ENCODE data around the gene NTM.

Gene NTM

DNA sequence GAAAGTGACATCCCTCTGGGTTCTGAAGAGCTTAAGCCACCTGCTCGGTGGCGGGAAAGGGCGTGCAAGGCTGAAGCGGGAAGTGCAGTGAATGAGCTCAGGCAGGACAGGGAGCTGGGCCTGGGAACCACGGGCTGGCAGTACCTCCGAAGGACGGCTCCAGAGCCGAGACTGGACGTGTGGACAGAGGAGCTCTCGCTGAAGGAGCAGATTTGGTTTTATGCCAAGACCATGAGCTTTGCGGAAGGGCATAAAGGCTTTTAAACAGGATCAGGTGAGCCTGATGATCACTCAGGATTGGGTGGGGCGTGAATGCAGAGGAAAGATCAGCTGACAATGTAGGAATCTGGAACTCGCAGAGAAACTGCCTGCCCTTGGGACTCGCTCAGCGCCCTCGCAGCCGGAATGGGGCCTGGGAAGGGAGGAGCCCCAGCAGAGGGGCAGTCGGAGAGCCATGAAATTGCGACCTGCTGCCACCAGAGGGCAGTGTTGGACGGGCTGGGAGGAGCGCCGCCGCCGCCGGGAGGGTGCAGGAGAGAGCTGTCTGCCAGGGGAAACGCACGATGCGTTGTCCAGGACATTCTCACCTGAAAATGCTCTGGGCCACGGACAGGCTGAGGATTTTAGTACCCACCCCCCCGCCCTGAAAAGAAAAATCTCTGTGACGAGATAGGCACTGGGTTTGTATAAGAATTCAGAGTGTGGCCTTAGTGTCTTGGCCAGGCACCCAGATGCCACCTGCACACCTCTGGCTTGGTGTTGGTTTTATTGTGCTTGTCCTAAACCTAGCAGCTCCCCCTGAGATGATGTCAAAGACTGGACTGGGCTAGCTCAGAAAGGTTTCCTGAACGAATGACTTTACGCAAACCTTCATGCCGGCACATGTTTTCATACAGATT lies 324.4 kb downstream of the NTM start:
- DNase-seq = no peak

DNA sequence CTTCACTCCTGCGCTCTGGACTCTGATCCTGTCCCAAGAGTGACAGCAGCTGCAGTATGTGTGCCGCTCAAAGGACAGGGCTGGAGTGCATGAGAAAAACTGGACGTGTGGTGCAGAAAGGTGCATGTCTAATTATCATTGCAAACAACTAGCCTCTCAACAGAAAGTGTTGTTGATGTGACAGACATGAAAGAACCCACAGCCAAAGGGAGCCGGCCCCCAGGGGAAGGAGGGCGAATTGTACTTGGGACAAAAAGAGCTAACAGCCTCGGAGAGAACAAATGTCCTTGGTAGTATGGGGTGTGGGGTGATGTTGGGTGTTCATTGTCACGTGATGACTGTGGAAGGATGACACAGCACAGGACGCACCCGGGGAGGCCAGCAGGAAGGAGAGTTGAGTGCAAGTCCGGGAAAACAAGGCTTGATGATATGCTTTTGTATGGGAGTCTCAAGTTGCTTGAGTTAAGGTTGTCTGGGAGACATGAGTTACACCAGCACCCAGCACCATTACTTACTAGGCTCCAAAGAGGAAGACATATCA lies 325.5 kb downstream of the NTM start:
- DNase-seq = no peak

DNA sequence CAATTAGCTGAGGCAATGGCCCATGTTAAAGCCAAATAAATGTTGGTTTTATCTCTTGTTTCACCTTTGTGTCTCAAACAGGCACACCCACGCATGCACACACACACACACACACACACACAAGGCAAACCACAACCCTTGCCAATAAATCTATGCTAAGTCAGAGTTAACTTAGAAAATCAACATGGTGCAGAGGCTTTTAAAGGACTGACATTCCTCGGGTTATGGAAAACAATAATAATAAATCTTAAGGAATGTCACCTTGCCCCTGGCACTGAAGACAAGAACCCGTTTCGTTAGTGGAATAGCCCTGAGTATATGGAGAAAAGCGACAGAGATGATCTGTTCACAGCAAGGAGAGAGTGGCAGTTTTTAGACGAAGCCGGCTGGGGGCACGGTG lies 326.3 kb downstream of the NTM start:
- no peak for DNase-seq

DNA sequence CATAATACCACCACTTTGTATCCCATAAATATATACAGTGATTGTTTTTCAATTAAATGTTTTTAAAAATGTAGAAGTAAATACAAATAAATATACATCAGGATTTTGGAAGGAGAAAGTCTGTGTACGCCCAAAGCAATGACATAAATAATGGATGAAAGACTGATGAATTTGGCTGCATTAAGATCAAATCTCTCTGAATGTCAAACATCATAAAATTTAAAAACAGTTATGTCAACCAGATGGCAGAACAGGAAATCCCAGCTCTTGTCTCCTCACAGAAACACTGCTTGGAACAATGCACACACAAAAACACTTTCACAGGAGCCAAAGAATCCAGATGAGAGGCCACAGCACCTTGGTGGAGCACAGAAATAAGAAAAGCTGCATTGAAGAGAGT lies 332.9 kb downstream of the NTM start:
- DNase-seq = no peak

DNA sequence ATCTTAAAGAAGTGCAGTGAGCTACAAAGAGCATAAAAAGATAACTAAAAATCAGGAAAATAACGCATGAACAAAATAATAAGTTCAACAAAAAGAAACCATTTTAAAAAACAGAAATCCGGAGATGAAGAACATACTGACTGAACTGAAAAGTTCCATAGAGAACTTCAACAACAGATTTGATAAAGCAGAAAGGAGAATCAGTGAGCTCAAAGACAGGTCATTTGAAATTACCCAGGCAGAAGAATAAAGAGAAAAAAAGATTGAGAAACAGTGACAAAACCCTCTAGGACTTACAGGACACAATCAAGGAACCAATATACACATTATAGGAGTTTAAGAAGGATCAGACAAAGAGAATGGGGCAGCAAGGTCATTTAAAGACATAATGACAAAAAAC lies 334.3 kb downstream of the NTM start:
- DNase-seq = no peak

DNA sequence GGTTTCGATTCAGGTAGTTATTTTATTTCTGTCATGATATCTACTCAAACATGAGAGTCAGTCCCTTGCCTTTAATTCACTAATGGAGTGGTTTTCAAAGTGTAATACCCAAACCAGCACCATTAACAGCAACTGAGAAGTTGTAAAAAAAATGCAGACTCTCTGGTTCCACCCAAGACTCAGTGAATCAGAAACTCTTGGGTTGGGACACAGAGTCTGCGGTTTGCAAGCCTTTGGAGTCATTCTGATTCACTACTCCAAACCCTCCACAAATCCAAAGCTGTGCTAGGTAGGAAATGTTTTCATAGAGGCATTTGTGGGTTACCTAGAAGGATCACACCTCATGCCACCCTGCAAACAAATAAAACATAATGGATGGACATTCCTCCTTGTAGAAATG lies 340.1 kb downstream of the NTM start:
- DNase-seq = no peak

DNA sequence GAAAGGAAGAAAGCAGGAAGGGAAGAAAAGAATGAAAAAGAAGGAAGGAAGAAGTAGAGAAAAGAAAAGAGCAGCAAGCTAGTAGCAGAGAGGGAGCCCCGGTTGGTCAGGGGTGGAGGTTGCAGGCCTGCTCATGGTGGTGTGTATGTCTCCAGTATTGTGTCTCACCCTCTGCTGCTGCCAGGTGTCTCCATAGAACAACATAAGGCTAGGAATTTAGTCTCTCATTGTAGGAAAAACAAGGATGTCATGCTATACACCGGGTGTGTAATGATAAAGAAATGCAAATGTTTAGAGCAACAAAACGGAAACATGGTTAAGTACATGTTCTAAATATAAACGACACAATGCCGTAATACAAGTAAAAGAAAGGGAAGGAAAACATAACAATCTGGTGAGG lies 342.5 kb downstream of the NTM start:
- no peak for DNase-seq

DNA sequence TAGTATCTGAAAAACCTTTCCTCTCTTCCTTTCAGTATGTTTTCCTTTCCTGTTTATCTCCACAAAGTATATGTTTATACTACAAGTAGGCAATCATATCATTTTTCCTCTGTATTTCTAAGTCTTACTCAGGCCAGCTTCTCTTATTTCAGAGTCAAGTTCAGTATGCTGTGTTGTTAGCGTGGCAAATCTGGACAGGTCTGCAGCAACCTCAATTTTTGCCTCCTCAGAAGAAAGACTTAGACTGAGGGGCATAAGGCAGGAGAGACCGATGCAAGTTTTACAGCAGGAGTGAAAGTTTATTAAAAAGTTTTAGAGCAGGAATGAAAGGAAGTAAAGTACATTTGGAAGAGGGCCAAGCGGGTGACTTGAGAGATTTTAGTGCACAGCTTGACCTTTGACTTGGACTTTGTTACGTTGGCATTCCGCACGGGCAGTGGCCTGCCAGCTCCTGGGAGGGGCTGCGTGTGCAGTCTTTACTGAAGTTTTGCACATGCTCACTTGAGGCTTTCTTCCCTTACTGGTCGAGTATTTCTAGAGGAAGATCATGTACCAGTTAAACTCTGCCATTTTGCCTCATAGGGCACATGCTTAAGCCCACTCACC lies 343.2 kb downstream of the NTM start:
- DNase-seq = no peak

DNA sequence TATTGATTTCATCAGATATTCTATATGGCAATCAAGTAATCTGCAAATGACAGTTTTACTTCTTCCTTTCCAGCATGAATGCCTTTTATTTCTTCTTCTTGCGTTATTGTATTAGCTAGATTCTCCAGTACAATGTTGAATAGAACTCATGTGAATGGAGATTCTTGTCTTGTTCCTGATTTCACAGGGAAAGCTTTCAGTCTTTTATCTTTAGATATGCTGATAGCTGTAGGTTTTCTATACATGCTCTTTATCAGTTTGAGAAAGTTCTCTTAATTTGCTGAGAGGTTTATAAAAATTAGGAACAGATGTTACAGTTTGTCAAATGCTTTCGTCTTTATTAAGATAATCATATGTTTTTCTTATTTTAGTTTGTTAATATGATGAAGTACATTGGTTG lies 347.2 kb downstream of the NTM start:
- no peak for DNase-seq

DNA sequence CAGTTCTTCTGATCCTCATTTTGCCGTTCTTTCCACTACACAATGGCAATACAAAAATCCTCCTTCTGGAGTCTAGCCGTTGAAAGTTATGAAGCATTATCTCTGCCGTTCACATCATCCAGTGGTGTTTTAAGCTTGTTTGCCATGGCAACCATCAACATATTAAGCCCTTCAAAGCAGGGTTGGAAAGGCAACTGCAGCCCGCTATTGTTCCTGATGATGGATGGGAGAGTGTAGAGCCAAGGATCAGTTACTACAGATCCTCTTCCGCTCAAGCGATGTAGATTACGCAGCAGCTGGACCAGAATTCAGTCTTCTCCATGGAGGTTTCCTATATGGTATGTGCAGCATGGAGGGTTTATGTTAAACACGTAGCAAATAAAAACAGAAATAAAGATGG lies 352.7 kb downstream of the NTM start:
- no peak for DNase-seq

DNA sequence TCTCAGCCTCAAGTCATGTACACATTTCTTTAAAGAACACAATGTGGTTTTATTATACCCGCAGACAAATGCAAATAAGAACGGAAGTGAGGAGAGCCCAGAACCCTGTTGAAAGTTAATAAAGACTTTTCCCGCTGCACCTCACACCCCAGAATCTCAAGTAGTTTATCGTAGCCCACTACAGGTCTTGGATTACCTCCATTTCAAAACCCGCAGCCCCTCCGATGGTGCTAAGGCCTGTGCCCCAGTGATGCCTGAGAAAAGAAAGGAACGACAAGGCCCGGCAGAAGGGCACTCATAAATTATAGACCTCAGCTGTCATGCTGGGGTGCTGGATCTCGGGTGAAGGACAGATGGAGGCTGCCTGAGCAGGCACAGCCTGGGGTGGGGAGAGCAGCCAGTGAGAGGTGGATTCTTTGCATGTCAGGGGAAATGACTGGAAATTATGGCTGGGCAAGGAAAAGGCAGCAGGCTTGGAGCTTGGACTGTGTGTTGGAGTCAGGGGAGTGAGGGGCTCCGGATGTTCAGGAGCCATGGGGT lies 354.1 kb downstream of the NTM start:
- no peak for DNase-seq

DNA sequence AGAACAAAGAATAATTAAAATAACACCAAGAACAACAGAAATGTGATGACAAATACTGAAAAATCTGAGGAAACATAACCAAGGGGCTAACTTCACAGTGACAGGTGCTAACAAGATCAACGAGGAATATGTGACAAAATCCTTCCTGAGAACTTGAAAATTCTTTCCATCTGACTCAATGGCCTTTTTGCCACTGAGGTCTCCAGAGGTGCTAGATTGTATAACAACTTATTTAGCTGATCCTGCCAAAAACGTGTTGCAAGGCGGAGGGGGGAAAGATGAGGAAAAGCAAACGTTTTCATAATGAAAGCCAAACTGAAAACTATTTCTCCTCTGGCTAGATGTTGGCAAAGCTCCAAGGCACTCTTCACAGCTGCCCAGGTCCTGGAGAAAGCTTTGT lies 364.5 kb downstream of the NTM start:
- no peak for DNase-seq

DNA sequence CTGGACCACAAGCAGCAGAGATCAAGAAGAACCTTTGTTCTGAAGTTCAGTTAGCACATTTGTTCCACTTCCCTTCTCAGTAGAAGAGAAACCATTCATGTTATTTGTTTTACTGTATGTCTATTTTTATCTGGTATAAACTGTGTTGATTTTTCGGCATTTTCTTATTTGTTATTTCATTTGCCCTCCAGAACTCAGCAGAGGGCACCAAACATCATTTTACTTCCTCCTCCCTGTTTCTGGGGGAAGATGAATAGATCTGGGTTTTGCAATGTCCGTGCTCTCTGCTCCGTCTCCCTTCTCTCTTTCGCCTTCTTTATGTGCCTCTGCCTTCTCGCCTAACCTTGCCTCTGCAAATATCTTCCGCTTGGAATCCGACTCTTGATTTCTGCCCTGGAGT lies 366.9 kb downstream of the NTM start:
- no peak for DNase-seq

DNA sequence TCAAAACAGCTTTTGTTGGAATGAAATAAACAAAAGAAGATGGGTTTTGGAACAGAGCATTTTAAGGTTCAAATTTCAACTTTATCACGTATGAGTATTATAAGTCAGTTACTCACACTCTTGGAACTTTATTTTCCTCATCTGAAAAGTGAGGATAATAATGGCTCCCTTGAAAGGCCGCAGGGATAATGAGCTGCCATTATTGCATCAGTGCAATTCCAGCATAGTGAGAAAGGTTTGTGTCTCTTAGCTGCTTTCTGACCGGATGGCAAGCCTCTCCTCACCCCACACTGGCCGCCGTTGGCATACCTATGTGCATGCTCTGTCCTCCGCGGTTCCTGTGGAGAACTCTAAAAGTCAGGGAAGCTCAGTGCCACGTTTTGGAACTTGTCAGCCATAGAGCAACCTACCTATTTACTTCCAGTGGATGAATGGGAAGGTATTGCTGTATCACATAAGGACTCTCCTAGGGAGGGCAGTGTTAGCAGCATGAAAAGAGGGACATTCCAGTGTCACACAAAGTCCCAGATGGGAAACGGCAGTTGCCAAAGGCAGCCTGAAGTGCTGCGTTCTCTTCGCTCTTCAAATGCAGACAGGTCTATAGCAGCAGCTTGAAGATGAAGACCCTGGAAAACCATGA lies 368.9 kb downstream of the NTM start:
- no peak for DNase-seq

DNA sequence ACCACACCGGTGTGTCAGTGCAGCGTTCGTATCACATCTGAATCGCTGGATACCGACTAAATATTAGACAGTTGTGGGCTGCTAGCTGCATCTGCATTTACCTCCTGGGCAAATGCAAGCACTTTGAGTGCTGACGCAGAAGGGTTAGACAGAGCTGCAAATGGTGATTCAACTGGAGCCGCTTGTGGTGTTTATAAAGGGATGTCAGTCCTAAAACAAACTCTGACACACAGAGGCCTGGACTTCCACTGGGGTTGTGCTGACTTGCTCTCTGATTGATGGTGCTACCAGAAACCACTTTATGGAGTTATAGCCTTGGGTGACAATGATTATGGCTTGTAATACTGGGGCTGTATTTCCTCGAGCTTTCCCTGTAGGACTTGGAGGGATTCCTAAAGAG lies 374.4 kb downstream of the NTM start:
- no peak for DNase-seq

DNA sequence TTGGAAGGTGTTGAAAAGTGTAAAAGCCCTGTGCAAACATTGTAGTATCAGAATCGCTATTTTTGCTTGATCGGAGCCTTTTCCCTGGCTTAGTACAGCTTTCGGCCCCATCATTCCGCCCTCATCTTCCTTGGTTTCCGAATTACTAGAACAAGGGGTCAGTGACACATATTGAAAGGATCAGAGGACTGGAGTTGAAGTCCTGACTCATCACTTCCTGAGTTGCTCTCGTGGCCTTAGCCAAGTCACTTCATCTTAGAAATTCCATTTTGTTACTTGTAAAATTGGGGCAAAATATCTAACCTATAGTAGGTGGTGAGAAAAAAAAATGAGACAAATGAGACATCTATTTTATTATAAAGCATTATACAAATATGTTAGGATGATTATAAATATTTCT lies 375.0 kb downstream of the NTM start:
- no peak for DNase-seq

DNA sequence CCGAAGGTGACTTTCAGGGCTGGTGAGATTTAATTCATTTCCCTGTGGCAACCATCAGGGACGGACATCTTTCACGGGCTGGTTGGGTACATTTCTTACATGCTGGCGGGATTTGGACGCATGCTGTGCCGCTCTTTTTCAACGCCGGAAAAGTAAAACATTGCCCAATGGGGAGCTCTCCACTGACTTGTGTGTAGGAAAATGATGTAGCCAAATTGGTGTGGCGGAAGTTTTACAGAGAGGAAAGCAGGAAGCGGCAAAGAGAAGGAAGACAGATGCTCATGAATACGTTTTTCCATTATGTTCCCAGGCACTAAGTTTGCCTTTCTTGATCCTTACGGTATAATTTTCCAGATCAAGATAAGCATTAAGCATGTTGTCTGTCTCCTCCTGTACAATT lies 375.8 kb downstream of the NTM start:
- DNase-seq = no peak

DNA sequence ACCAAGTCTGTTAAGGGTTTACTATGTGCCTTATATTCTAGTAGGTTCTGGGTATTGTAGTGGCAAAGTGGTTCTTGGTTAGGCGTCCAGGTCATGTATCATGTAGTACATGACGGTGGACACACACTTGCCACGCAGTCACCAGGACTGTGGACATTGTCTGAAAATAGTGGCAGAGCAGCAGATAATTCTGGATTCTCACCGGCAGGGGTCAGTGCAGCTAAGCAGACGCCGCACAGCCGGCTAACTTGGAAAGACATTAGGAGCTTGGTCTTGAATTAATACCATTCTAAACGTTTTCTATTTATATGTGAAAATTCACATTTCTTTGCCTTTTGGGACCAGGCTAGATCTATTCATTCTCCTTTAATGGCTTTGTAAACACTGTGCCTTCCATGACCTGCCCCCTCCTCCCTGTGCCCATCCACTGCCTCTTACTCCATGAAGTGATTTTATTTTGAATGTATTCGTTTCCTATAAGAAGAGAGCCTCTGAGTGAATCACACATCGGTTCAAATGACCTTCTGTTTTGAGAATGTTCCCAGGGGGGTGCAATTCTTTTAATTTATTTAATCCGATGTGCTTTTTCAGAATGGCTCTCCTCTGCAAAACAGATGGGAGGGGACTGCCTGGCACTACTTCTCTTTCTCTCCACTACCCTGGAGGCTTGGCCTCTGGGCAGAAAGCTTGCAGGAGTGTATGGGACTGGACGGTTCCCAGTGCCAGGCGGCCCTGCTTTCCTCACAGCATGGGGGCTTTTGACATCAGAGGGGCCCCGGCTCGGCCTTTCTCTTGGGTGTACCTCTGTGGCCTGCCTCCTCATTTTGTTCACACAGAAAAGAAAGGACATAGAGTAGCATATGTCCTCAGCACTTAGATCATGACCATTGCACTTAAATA lies 378.0 kb downstream of the NTM start:
- no peak for DNase-seq

DNA sequence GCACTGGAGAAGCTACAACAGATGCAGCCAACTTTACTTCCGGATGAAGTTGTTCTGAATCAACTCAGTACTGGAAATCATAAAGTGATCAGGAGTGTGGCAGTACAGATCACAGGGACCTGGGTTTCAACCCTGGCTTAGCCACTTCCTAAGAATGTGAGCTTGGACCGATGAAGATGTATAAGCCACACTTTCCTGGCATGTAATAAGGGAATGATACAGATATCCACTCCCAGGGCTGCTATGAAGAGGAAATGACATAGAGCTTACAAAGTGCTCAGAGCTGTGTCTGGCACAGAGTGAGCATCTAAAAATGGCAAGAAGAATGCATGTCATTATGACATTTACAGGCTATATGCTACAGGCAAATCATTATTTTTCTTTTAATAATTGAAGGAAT lies 378.7 kb downstream of the NTM start:
- no peak for DNase-seq

DNA sequence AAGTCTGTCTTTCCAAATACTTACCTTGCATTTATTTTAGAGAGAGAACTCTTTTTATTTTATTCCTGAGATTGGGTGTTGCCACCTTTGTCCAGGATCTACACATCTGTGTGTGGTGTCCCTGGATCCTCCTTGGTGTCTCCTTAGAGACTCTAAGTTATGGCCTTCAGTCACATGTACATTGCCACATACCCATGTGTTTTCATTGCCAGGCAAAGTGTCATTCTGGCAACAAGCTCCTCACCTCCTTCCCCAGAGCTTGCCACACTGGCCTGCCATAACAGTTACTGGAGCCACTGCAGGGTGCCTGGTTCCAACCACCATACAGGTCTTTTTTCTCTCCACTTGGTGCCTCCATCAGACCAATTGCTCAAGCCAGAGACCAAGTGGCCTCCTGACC lies 379.7 kb downstream of the NTM start:
- no peak for DNase-seq

DNA sequence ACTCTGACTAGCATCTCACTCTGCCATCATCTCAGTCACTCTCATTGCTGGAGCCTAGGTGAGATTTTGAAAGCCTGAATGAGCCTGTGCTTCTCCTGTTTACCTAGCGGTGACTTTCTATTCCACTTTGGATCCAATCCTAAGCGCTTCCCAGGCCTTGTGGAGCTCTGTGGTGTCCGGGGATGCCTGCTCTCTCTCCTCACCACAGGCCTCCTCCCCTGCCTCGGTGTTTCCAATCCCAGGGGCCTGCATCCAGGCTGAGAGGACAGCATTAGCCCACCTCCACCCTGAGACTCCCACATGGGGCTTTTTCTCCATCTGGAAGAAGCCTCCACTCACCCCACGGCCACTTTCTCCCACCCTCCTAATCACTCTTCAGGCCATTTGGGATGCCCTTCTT lies 380.3 kb downstream of the NTM start:
- no peak for DNase-seq

DNA sequence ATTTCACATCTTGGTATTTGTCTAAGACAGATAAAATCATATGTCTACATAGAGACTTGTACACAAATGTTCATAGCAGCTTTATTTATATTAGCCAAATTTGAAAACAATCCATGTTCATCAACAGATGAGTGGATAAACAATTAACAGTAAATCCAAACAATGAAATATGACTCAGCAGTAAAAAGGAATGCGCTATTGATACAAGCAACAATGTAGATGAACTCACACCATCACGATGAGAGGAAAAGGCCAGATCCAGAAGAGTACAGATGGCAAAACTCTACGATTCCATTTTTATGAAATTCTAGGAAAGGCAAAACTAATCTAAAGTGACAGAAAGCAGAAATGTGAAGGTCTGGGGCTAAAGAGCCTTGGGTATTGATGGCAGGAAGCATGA lies 384.3 kb downstream of the NTM start:
- DNase-seq = no peak

Data from NCI-H2171 (cell line).